Measurements from ENCODE around the gene ARID1B. TPM values are rescaled to one million over a fixed set of nuclear protein-coding genes. Genes with fewer than 3 reads are reported as not detected.

Gene ARID1B
- polyA plus RNA-seq, 1 experiment: 19.2 TPM

DNA sequence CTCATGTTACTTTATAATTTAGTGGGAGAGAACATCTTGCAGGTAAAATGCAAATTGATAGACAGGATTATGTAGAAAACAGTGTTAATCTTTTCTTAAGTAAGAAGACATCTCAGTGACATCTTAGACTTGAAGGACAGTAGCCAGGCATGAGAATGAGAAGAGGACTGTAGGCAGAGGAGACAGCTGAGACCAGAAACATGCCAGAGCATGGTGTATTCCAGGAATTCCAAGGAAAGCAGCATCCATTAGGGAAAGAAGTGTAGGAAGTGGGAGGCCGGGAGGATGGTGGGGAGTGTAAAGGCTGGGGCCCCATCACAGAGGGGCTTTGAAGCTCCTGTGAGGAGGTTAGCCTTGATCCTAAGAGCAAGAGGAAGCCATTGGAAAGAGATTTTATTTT, 225.6 kb downstream of the ARID1B start:
- CTCF ChIA-PET: no interaction called here
- Histone ChIP-seq H3K9me3 (ENCODE audit: control insufficient read depth, insufficient read depth, low read length) (no peaks in the 10 kb centered on the region), H3K27me3 (ENCODE audit: control insufficient read depth, insufficient read depth, low read length) (no peaks in the 10 kb centered on the region), H3K4me3 (ENCODE audit: low read depth, low read length) (no peak overlapping the region), H3K27ac (ENCODE audit: low read depth, low read length) (no peak overlapping the region)
- POLR2A ChIA-PET: no interaction called here
- TF ChIP-seq, protein P1, sequence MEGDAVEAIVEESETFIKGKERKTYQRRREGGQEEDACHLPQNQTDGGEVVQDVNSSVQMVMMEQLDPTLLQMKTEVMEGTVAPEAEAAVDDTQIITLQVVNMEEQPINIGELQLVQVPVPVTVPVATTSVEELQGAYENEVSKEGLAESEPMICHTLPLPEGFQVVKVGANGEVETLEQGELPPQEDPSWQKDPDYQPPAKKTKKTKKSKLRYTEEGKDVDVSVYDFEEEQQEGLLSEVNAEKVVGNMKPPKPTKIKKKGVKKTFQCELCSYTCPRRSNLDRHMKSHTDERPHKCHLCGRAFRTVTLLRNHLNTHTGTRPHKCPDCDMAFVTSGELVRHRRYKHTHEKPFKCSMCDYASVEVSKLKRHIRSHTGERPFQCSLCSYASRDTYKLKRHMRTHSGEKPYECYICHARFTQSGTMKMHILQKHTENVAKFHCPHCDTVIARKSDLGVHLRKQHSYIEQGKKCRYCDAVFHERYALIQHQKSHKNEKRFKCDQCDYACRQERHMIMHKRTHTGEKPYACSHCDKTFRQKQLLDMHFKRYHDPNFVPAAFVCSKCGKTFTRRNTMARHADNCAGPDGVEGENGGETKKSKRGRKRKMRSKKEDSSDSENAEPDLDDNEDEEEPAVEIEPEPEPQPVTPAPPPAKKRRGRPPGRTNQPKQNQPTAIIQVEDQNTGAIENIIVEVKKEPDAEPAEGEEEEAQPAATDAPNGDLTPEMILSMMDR (IDR thresholded peaks at IDR 0.05; ENCODE audit: low read depth, low read length): no peak
- DNase-seq (ENCODE audit: low read depth, low spot score): no peak

GRCh38 chr6:157005940-157006339, 228.8 kb downstream of the ARID1B start:
- no peak overlapping the region for H3K27ac ChIP-seq (ENCODE audit: low read depth, low read length)

DNA sequence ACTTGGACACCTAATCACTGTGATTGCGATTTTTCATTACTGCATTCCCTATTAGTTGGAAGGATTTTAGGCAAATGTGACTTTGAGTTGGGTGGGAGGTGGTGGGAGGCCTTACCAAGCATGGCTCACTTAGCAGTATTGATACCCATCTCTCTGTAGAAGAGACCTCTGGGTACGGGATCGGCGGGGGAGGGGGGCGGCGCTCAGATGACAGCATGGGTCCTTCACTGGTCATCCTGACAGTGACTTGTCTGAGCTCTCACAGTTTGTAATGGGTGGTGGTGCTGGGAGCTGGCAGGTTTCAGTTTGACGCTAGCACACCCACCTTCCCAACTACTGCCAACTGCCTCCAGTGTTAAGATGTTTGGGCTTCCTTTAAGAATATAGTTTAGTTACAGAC, 231.4 kb downstream of the ARID1B start:
- no peak overlapping the region for H3K27ac ChIP-seq (ENCODE audit: low read depth, low read length)
- ChIA-PET CTCF (interaction anchor here (0.6 kb wide), 1 partner anchor 444 kb away, joined by 3 read pairs; no protein-coding TSS in a partner anchor), POLR2A (no interaction called here)
- TF ChIP-seq, protein P1 (IDR thresholded peaks at IDR 0.05; ENCODE audit: low read depth, low read length): no peak
- no peak for DNase-seq (ENCODE audit: low read depth, low spot score)
- no peaks in the 10 kb centered on the region for H3K27me3 ChIP-seq (ENCODE audit: control insufficient read depth, insufficient read depth, low read length)
- no peaks in the 10 kb centered on the region for H3K9me3 ChIP-seq (ENCODE audit: control insufficient read depth, insufficient read depth, low read length)
- no peak overlapping the region for H3K4me3 ChIP-seq (ENCODE audit: low read depth, low read length)

More at GRCh38 chr6:157005940-157006339, 228.8 kb downstream of the ARID1B start:
- POLR2A ChIA-PET: no interaction called here
- Histone ChIP-seq H3K27me3 (ENCODE audit: control insufficient read depth, insufficient read depth, low read length) (no peaks in the 10 kb centered on the region), H3K4me3 (ENCODE audit: low read depth, low read length) (no peak overlapping the region), H3K9me3 (ENCODE audit: control insufficient read depth, insufficient read depth, low read length) (no peaks in the 10 kb centered on the region)
- TF ChIP-seq, protein P1 (IDR thresholded peaks at IDR 0.05; ENCODE audit: low read depth, low read length): no peak
- CTCF ChIA-PET: no interaction called here
- DNase-seq (ENCODE audit: low read depth, low spot score): no peak

DNA sequence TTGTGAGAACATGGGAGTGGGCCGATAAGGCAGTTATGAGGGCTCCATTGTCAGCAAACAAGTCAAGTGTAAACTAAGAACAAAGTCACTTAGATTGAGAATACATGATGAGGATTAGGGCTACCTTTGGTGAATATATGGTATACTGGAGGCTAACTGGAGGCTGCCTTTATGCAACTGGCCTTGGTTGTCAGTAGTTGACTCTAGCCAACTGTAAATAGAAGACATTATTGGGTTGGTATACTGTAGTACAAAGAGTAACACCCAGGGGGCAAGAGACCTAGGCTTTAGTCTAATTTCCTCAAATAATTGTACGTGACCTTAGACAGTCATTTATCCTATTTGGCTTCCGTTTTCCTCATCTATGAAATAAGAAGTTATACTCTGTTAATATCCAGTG, 235.2 kb downstream of the ARID1B start:
- H3K27ac ChIP-seq (ENCODE audit: low read depth, low read length): no peak overlapping the region
- POLR2A ChIA-PET: no interaction called here
- no peak overlapping the region for H3K4me3 ChIP-seq (ENCODE audit: low read depth, low read length)
- no peaks in the 10 kb centered on the region for H3K9me3 ChIP-seq (ENCODE audit: control insufficient read depth, insufficient read depth, low read length)
- no peak for DNase-seq (ENCODE audit: low read depth, low spot score)
- CTCF ChIA-PET: no interaction called here
- TF ChIP-seq, protein P1 (IDR thresholded peaks at IDR 0.05; ENCODE audit: low read depth, low read length): no peak
- no peaks in the 10 kb centered on the region for H3K27me3 ChIP-seq (ENCODE audit: control insufficient read depth, insufficient read depth, low read length)

- Histone ChIP-seq H3K9me3 (ENCODE audit: control insufficient read depth, insufficient read depth, low read length) (no peaks in the 10 kb centered on the region), H3K27me3 (ENCODE audit: control insufficient read depth, insufficient read depth, low read length) (no peaks in the 10 kb centered on the region), H3K4me3 (ENCODE audit: low read depth, low read length) (no peak overlapping the region), H3K27ac (ENCODE audit: low read depth, low read length) (no peak overlapping the region)
- TF ChIP-seq, protein P1 (IDR thresholded peaks at IDR 0.05; ENCODE audit: low read depth, low read length): no peak
- ChIA-PET CTCF (no interaction called here), POLR2A (no interaction called here)
- no peak for DNase-seq (ENCODE audit: low read depth, low spot score)
Measured at GRCh38 chr6:157013649-157014304, 236.6 kb downstream of the ARID1B start.

Measured in AG04450 (cell line).